GM12891 (cell line): Measurements from ENCODE around the gene FAF2.

Experiments
- POLR2A ChIP-seq: IDR thresholded peaks from 2 replicates; pipeline ENCODE4 v1.6.1; 2011; ENCODE audit warnings: low read depth, low read length, control low read depth
- POLR2AphosphoS5 ChIP-seq: IDR thresholded peaks from 2 replicates; pipeline ENCODE4 v1.6.1; 2011; ENCODE audit warnings: low read depth, low read length, control low read depth

DNA sequence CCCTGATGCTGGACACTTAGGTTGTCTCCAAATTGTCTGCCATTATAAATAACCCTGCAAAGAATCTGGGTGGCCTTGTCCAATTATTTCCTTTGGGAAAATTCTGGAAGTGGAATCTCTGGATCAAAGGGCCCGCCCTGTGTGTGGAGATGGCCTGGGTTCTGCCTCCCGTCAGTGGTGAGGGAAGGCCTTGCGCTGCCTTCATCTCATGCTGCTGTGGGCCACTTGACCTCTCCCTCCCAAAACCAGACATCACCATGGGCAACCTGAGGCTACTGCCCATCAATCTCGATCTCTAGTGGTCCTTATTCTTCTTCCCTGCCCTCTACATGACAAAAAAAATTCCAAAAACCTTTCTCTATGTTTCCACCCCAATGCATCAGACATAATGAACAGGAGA lies 38.4 kb upstream of the FAF2 start:
- TF ChIP-seq POLR2A (no peak), POLR2AphosphoS5 (no peak)
